AG04450 (cell line): ENCODE results near the gene TEP1. TPM values are rescaled to one million over a fixed set of nuclear protein-coding genes. Genes with fewer than 3 reads are reported as not detected.
"Not testable (repeated sequence)": the region's sequence is repeated elsewhere in the genome, so short reads cannot be mapped to it uniquely, and the experiment has no call there.

Experiments used
- CTCF ChIA-PET: fragments of 300-600, 350-600 bp; formaldehyde crosslinking; extraction: SDS; loops from one replicate; lab custom pipeline; 2022; ENCODE audit warnings: antibody characterized with exemption, inconsistent platforms; lab: Charles Lee
- POLR2A ChIA-PET: fragments of 350-600 bp; formaldehyde crosslinking; extraction: SDS; loops from one replicate; lab custom pipeline; 2021; ENCODE audit warnings: antibody characterized with exemption, inconsistent platforms; lab: Yijun Ruan, JAX
- DNase-seq: peaks from one replicate; pipeline ENCODE4 v3.0.0-alpha.2; 2011; ENCODE audit warnings: low read depth, low spot score
- H3K27ac ChIP-seq: one replicate; pipeline ENCODE4 v1.5.1; 2012; ENCODE audit warnings: low read depth, low read length, control low read depth
- H3K27me3 ChIP-seq: one replicate; pipeline ENCODE4 v1.6.0; 2012; ENCODE audit warnings: low read length; ENCODE audit not compliant: control insufficient read depth, insufficient read depth
- H3K4me3 ChIP-seq: 2 replicates; pipeline ENCODE4 v1.5.1; 2011; ENCODE audit warnings: mild to moderate bottlenecking, low read depth, low read length, control low read depth
- H3K9me3 ChIP-seq: 2 replicates; pipeline ENCODE4 v1.5.1; 2012; ENCODE audit warnings: low read length; ENCODE audit not compliant: control insufficient read depth, insufficient read depth
- polyA plus RNA-seq: library from polyadenylated mRNA; depleted of rRNA; stranded (reverse); fragments of >200 nt; gene quantifications from 2 replicates; pipeline ENCODE4 v1.2.3, GENCODE V29; 2011
- TF ChIP-seq, protein P1 (sequence below): IDR thresholded peaks from 2 replicates; pipeline ENCODE4 v1.5.1; 2011; ENCODE audit warnings: low read depth, low read length, control low read depth, inconsistent platforms

The TEP1 gene
- polyA plus RNA-seq, 1 experiment = 18.8 TPM

DNA sequence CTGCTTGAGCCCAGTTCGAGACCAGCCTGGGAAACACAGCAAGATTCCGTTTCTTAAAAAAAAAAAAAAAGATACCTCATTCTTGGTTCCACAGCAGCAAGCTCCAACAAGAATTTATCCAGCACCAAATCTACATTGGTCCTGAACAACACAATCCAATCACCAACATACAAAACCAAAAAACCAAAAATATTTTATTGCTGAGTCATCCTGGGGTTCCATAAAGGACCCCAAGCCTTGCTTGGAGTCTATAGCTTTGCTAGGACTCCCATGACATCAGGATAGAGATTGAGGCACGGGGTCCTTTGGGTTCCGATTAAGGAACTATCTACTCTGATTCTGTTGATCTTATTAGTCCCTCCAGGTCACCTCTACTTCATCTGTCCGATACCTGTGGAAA, 33.6 kb upstream of the TEP1 start:
- ChIA-PET CTCF (no interaction called here), POLR2A (no interaction called here)
- TF ChIP-seq, protein P1, sequence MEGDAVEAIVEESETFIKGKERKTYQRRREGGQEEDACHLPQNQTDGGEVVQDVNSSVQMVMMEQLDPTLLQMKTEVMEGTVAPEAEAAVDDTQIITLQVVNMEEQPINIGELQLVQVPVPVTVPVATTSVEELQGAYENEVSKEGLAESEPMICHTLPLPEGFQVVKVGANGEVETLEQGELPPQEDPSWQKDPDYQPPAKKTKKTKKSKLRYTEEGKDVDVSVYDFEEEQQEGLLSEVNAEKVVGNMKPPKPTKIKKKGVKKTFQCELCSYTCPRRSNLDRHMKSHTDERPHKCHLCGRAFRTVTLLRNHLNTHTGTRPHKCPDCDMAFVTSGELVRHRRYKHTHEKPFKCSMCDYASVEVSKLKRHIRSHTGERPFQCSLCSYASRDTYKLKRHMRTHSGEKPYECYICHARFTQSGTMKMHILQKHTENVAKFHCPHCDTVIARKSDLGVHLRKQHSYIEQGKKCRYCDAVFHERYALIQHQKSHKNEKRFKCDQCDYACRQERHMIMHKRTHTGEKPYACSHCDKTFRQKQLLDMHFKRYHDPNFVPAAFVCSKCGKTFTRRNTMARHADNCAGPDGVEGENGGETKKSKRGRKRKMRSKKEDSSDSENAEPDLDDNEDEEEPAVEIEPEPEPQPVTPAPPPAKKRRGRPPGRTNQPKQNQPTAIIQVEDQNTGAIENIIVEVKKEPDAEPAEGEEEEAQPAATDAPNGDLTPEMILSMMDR = no peak
- Histone ChIP-seq H3K27me3 (no peaks in the 10 kb centered on the region), H3K9me3 (no peaks in the 10 kb centered on the region), H3K4me3 (no peak overlapping the region), H3K27ac (no peak overlapping the region)
- DNase-seq = no peak

DNA sequence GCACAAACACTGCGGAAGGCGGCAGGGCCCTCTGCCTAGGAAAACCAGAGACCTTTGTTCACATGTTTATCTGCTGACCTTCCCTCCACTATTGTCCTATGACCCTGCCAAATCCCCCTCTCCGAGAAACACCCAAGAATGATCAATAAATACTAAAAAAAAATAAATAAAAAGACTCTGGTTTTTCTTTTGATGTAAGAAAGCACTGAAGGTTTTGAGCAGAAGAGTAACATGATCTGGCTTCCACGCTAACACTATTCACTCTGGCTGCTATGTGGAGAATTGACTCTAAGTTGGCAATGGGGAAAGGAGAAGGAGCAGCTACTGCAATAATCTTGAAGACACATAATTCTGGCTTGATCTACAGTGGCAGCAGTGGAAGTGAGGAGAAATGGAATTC, 30.3 kb upstream of the TEP1 start:
- H3K4me3 ChIP-seq, DNase-seq, H3K27ac ChIP-seq, H3K9me3 ChIP-seq, H3K27me3 ChIP-seq, POLR2A ChIA-PET: not testable (repeated sequence)
- CTCF ChIA-PET = interaction anchor here (2.5 kb wide), 1 partner anchor 28 kb away, joined by 9 read pairs; no protein-coding TSS in a partner anchor

DNA sequence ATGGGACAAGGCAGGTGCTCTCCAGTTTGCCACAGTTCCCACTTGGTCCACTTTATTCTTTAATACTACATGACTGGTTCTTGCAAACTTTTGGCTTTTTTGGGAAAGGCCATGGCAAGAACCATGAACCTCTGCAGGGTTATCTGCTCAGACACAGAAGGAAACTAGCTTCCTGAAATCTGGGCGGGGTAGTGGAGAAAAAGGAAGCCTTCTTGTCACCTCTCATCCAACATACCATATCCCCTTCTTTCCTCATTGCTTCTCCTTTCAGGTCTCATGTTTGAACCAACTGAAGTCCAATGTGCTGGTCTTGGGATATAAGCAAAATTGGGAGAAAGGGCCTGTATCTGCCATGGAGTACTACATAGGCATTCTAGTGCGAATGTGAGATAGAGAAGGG, 28.2 kb upstream of the TEP1 start:
- CTCF ChIA-PET = no interaction called here
- POLR2A ChIA-PET = interaction anchor here (1.1 kb wide), 1 partner anchor 98 kb away, joined by 3 read pairs; the partner anchor contains the start of gene PARP2

DNA sequence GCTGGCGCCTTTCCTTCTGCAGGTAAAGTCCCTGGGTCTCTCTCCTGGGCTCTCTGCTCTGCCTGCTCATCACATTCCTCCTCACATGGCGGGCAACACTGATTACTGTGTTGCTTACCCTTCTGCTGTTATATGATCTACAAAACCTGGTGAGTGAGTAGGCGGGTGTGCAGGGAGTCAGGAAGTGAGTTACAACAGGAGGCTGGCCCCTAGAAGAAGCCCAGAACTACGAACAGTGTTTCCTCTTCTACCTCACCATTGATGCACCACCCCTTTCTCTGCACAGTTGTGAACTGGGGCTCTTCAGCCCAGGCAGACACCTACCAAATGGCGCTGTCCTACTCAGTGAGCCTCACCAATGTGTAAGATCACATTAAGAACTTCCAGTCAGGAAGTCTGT, 27.6 kb upstream of the TEP1 start:
- ChIA-PET POLR2A (interaction anchor here (1.1 kb wide), 1 partner anchor 98 kb away, joined by 3 read pairs; the partner anchor contains the start of gene PARP2), CTCF (no interaction called here)
- no peak overlapping the region for H3K4me3 ChIP-seq

More for the DNA sequence above, 28.2 kb upstream of the TEP1 start:
- no peak overlapping the region for H3K27ac ChIP-seq
- no peak for DNase-seq
- peaks cover 3% of the 10 kb centered on the region for H3K27me3 ChIP-seq
- TF ChIP-seq, protein P1 = no peak
- no peak overlapping the region for H3K4me3 ChIP-seq
- H3K9me3 ChIP-seq = no peaks in the 10 kb centered on the region

DNA sequence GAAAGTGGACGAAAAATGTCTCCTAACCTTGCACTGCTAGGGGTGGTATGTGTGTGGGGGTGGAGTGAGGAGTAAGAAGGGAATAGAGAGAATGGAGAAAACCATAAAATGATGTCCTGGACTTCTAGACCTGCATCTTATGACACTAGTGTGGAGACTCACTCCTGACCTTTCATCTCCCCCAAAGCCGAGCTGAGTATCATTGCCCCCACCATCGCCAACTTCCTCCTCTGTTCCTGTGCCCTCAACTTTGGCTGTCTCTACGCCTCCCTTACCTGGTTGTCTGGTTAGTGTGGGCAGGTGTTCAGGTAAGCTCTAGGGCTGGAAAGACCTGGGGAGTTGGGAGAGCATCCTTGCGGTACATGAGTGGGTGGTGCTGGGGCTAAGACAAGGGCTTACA, 27.2 kb upstream of the TEP1 start:
- Histone ChIP-seq H3K4me3 (no peak overlapping the region), H3K27ac (no peak overlapping the region), H3K27me3 (peaks cover 3% of the 10 kb centered on the region), H3K9me3 (no peaks in the 10 kb centered on the region)
- ChIA-PET CTCF (no interaction called here), POLR2A (interaction anchor here (1.1 kb wide), 1 partner anchor 97 kb away, joined by 3 read pairs; the partner anchor contains the start of gene PARP2)
- DNase-seq = no peak
- TF ChIP-seq, protein P1 = no peak

More for the DNA sequence above, 27.6 kb upstream of the TEP1 start:
- peaks cover 3% of the 10 kb centered on the region for H3K27me3 ChIP-seq
- DNase-seq = no peak
- no peaks in the 10 kb centered on the region for H3K9me3 ChIP-seq
- no peak overlapping the region for H3K27ac ChIP-seq
- TF ChIP-seq, protein P1 = no peak
